Measurements from ENCODE around the gene VTI1A.

Gene VTI1A

DNA sequence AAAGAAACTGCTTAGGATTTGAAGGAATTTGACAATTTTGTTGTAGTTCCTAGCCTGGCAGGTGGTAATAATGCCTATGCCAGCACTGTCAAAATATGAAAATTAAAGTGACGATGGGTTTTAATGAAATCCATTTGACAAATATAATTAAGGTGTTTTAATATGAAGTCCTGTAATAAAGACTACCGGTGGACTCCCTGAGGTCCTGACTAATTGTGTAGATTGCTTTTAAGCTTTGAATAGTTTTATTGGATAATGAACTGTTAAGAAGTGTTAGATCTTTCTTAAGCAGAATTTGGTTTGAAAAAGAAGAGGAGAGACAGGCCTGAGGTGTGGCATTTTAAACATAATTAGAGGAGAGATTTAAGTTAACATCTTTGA is 197.2 kb downstream of the VTI1A start (continued):
- TF ChIP-seq, protein P1, sequence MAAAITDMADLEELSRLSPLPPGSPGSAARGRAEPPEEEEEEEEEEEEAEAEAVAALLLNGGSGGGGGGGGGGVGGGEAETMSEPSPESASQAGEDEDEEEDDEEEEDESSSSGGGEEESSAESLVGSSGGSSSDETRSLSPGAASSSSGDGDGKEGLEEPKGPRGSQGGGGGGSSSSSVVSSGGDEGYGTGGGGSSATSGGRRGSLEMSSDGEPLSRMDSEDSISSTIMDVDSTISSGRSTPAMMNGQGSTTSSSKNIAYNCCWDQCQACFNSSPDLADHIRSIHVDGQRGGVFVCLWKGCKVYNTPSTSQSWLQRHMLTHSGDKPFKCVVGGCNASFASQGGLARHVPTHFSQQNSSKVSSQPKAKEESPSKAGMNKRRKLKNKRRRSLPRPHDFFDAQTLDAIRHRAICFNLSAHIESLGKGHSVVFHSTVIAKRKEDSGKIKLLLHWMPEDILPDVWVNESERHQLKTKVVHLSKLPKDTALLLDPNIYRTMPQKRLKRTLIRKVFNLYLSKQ (tag by site-specific recombination; IDR thresholded peaks at IDR 0.05; ENCODE audit: borderline replicate concordance), result no peak
- TF ChIP-seq FEZF1 (tag by site-specific recombination; IDR thresholded peaks at IDR 0.05) (no peak), SCRT1 (tag by site-specific recombination; IDR thresholded peaks at IDR 0.05; ENCODE audit: borderline replicate concordance) (no peak), ZNF677 (tag by site-specific recombination; IDR thresholded peaks at IDR 0.05) (no peak), IKZF3 (tag by site-specific recombination; IDR thresholded peaks at IDR 0.05) (no peak)

DNA sequence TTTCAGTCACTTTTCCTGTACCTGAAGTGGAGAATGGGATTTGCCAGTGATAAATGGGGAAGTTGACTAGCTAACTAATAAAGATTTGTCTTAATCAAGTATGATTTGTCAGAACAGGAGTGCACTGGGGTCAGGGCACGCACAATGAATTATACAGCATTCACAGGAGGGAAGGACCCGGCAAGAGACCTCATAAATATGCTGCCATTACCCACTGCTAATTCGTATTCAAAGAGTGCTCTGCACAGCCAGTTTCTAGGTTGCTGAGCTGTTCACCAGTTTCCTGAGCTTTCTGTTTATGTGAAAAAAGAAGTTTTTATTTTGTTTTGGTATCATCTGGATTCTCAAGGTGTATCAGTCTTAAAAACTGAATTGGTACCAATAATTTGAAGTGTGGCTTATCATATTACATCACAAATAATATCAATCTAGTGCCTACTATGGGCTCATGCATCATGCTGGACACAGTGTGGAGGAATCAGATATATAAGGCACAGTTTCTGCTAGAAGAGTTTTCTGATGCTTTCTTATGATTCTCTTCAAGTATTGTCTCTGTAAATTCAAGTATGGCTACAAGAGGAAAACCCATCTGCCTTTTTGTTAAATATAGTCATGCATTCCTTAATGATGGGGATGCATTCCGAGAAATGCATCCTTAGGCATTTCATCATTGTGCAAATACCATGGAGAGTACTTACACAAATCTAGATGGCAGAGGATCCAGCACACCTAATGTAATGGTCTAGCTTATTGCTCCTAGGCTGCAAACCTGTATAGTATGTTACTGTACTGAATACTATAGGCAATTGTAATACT is 202.2 kb downstream of the VTI1A start:
- ChIA-PET CTCF (interaction anchor here (0.6 kb wide), 1 partner anchor 64 kb away, joined by 3 read pairs; no protein-coding TSS in a partner anchor), POLR2A (no interaction called here)
- Histone ChIP-seq H3K9me3 (ENCODE audit: control insufficient read depth, insufficient read depth, low read depth, low read length) (no peaks in the 10 kb centered on the region), H3K36me3 (ENCODE audit: control insufficient read depth in 2 of 2, insufficient read depth in 1 of 2, low read length in 2 of 2) (no peaks in the 10 kb centered on the region), H3K27ac (ENCODE audit: extremely low read depth, low read depth, low read length) (no peak overlapping the region), H3K4me1 (ENCODE audit: control insufficient read depth, insufficient read depth, low read length) (0 out of 2 replicates have a peak, but pooled peaks cover 3% of the 10 kb centered on the region), H3K4me3 (ENCODE audit: low read depth, low read length) (no peak overlapping the region)
- TF ChIP-seq, protein P2, sequence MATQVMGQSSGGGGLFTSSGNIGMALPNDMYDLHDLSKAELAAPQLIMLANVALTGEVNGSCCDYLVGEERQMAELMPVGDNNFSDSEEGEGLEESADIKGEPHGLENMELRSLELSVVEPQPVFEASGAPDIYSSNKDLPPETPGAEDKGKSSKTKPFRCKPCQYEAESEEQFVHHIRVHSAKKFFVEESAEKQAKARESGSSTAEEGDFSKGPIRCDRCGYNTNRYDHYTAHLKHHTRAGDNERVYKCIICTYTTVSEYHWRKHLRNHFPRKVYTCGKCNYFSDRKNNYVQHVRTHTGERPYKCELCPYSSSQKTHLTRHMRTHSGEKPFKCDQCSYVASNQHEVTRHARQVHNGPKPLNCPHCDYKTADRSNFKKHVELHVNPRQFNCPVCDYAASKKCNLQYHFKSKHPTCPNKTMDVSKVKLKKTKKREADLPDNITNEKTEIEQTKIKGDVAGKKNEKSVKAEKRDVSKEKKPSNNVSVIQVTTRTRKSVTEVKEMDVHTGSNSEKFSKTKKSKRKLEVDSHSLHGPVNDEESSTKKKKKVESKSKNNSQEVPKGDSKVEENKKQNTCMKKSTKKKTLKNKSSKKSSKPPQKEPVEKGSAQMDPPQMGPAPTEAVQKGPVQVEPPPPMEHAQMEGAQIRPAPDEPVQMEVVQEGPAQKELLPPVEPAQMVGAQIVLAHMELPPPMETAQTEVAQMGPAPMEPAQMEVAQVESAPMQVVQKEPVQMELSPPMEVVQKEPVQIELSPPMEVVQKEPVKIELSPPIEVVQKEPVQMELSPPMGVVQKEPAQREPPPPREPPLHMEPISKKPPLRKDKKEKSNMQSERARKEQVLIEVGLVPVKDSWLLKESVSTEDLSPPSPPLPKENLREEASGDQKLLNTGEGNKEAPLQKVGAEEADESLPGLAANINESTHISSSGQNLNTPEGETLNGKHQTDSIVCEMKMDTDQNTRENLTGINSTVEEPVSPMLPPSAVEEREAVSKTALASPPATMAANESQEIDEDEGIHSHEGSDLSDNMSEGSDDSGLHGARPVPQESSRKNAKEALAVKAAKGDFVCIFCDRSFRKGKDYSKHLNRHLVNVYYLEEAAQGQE (tag by site-specific recombination; IDR thresholded peaks at IDR 0.05), result peak; percentile 80
- TF ChIP-seq ZIC2 (tag by site-specific recombination; IDR thresholded peaks at IDR 0.05), result peak; percentile 39; the same call in 1 of the 2 replicates
- no peak for TF ChIP-seq ZNF354C (tag by site-specific recombination; IDR thresholded peaks at IDR 0.05; ENCODE audit: borderline replicate concordance, low read depth)

DNA sequence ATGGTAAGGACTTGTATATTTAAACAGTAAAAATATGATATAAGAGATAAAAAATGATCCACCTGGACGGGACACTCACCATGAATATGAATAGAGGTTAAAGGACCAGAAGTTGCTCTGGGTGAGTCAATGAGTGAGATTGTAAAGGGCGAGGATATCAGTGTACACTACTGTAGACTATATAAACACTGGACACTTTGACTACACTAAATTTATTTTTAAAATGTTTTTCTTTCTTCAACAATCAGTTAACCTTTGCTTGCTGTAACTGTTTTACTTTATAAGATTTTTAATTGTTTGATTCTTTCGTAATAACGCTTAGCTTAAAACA is 202.8 kb downstream of the VTI1A start:
- H3K4me1 ChIP-seq (ENCODE audit: control insufficient read depth, insufficient read depth, low read length), result 0 out of 2 replicates have a peak, but pooled peaks cover 3% of the 10 kb centered on the region
- H3K9me3 ChIP-seq (ENCODE audit: control insufficient read depth, insufficient read depth, low read depth, low read length), result no peaks in the 10 kb centered on the region
- TF ChIP-seq, protein P2 (tag by site-specific recombination; IDR thresholded peaks at IDR 0.05), result peak; percentile 2; the same call in 1 of the 2 replicates
- TF ChIP-seq ZNF354C (tag by site-specific recombination; IDR thresholded peaks at IDR 0.05; ENCODE audit: borderline replicate concordance, low read depth), result no peak
- H3K4me3 ChIP-seq (ENCODE audit: low read depth, low read length), result no peak overlapping the region
- H3K27ac ChIP-seq (ENCODE audit: extremely low read depth, low read depth, low read length), result no peak overlapping the region
- no peaks in the 10 kb centered on the region for H3K36me3 ChIP-seq (ENCODE audit: control insufficient read depth in 2 of 2, insufficient read depth in 1 of 2, low read length in 2 of 2)
- ChIA-PET CTCF (no interaction called here), POLR2A (no interaction called here)

DNA sequence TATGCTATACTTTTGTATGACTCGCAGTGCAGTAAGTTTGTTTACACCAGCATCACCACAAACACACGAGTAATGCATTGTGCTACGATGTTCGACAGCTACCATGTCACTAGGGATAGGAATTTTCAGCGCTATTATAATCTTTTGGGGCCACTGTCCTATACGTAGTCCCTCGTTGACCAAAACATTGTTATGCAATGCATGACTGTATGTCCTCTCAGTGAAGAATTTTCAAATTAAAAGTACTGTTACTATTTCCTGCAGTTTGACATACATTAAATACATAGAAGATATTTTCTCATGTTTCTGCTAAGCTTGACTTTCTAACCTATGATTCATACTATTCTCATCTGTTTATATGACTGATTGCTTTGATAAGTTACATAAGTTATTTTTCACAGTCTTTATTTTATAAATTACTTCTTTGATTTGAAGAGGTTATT is 203.6 kb downstream of the VTI1A start:
- Histone ChIP-seq H3K4me3 (ENCODE audit: low read depth, low read length) (no peak overlapping the region), H3K27ac (ENCODE audit: extremely low read depth, low read depth, low read length) (no peak overlapping the region), H3K36me3 (ENCODE audit: control insufficient read depth in 2 of 2, insufficient read depth in 1 of 2, low read length in 2 of 2) (no peaks in the 10 kb centered on the region), H3K4me1 (ENCODE audit: control insufficient read depth, insufficient read depth, low read length) (0 out of 2 replicates have a peak, but pooled peaks cover 3% of the 10 kb centered on the region), H3K9me3 (ENCODE audit: control insufficient read depth, insufficient read depth, low read depth, low read length) (no peaks in the 10 kb centered on the region)
- ChIA-PET CTCF (no interaction called here), POLR2A (no interaction called here)
- no peak for TF ChIP-seq ZNF426 (tag by site-specific recombination; IDR thresholded peaks at IDR 0.05)
- TF ChIP-seq ZNF610 (tag by site-specific recombination; IDR thresholded peaks at IDR 0.05; ENCODE audit: borderline replicate concordance), result no peak
- no peak for TF ChIP-seq ZNF146 (tag by site-specific recombination; IDR thresholded peaks at IDR 0.05)
- no peak for TF ChIP-seq ZFP41 (tag by site-specific recombination; IDR thresholded peaks at IDR 0.05; ENCODE audit: borderline replicate concordance)
- TF ChIP-seq YY1 (tag by site-specific recombination; IDR thresholded peaks at IDR 0.05), result no peak
- no peak for TF ChIP-seq ZNF341 (tag by site-specific recombination; IDR thresholded peaks at IDR 0.05; ENCODE audit: low read depth)
- no peak for TF ChIP-seq ZFHX2 (tag by site-specific recombination; conservative IDR thresholded peaks at IDR 0.05)
- no peak for TF ChIP-seq ZNF202 (tag by site-specific recombination; IDR thresholded peaks at IDR 0.05; ENCODE audit: borderline replicate concordance)
- TF ChIP-seq ZNF48 (tag by site-specific recombination; IDR thresholded peaks at IDR 0.05), result no peak
